Endometrium (tissue), 2 donors: ENCODE data around the gene NFE2.
"Not testable (repeated sequence)": the region's sequence is repeated elsewhere in the genome, so short reads cannot be mapped to it uniquely, and the experiment has no call there.

ENCODE experiments used
- FAIRE-seq: peaks from 2 replicates; lab custom pipeline; 2012; peaks lifted over from hg19 to GRCh38; lab: Jason Lieb, UNC
- donor health status: control.
- donor health status: control.

The NFE2 gene

GRCh38 chr12:54300732-54301427 lies at the start of gene NFE2:
Gene NFE2 (minus strand): TSS chr12:54301015. CDS start chr12:54295248, 5,767 bp downstream.
- FAIRE-seq: no peak

DNA sequence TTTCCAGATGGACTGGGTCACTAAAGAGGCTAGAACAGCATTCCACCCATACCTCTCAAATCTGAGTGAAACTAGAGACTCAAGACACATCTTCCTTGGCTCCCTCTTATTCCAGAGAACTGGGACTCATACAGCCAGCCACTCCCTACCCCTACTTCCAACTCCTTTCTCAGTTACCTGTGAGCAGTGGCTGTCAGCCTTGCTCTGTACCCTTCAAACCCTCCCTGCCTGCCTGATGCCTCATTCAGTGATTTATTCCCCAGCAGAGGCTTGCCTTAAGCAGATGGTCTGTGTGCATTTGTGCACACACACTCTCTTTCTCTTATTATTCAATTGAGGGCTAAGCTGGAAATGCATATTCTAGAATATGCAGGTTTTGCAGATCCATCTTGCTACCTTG lies 48.9 kb upstream of the NFE2 start:
- no peak for FAIRE-seq

- no peak for FAIRE-seq
Observed at GRCh38 chr12:54349036-54349435, 48.2 kb upstream of the NFE2 start.

- FAIRE-seq: no peak
Observed at GRCh38 chr12:54341378-54342300, 40.8 kb upstream of the NFE2 start.

- FAIRE-seq: no peak
Observed at GRCh38 chr12:54340846-54341245, 40.0 kb upstream of the NFE2 start.

GRCh38 chr12:54338698-54339296 lies 38.0 kb upstream of the NFE2 start:
- no peak for FAIRE-seq

DNA sequence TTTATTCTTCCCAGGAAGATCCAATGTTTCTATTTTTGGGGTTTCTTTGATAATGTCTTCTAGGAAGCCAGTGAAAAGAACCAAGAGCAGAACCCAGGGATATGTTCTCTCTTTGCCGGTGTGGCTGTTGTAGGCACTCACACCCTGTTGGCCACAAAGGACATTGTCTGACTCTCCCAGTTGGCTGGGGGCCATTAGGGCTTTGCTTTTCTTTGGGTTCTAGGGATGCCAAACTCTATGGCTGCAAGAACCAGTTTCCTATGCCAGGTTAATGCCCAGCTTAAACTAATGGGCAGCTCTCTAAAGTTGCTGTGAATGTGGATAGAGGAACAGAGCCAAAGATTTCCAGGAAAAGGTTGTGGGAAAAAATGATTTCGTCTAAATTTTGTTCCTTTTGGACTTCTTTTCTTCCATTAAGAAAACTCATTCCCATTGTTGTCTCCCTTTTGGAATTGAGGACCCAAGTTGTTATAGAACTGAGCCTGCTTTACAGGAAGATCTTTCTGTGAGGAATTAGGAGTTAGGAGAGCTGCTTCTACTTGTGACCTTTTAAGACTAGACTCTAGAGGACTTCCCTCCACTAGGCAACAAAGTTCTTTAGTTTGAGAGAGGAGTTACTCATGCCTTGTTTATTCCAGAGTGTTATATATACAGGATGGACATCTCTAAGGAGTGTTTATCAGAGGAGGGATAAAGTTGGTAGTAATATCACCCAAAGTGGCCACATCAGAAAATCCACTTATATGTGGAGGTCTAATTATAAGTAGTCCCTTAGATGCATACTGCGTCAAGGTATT lies 37.2 kb upstream of the NFE2 start:
- FAIRE-seq: no peak

GRCh38 chr12:54337280-54337842 lies 36.5 kb upstream of the NFE2 start:
- FAIRE-seq: no peak

DNA sequence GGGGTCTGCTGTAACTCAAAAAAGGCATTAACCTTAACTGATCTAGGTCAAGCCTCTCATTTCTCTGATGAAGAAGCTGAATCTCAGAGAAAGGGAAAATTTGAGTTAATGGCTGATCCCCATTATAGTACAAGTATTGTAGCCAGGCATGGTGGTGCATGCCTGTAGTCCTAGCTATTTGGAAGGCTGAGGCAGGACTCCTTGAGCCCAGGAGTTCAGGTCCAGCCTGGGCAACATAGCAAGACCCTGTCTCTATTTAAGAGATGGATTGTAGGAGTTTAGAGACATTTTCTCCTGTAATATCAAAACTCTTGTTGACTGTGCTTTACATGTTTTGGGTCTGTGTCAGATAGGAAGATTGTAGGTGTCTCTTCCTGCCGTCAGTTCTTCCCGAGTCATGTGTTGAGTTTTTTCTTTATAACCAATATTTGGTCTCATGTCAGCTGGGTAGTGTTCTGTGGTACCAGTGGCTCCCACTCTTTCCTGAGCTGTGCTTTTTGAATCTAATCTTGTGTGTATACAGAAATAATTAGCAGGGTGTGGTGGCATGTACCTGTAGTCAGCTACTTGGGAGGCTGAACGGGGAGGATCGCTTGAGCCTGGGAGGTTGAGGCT lies 32.7 kb upstream of the NFE2 start:
- no peak for FAIRE-seq

DNA sequence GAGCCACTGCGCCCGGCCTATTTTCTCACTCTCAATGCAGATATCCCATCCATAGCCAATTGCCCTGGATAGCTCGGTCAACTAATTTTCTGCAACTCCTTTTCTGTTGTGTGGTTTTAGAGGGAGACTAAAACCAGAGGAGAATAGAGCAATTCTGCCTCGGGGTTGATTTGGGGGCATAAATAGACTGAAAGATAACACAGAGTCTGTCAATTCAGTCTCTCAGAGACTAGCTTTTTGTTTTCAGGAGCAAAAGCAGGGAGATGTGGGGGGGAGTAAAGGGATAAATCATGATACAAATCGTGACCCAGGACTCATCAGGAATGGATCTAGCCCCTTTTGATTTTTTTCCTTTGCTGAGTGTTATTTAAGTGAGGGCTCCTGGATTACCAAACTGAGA lies 30.6 kb upstream of the NFE2 start:
- no peak for FAIRE-seq

- no peak for FAIRE-seq
Observed at GRCh38 chr12:54330442-54330841, 29.6 kb upstream of the NFE2 start.

DNA sequence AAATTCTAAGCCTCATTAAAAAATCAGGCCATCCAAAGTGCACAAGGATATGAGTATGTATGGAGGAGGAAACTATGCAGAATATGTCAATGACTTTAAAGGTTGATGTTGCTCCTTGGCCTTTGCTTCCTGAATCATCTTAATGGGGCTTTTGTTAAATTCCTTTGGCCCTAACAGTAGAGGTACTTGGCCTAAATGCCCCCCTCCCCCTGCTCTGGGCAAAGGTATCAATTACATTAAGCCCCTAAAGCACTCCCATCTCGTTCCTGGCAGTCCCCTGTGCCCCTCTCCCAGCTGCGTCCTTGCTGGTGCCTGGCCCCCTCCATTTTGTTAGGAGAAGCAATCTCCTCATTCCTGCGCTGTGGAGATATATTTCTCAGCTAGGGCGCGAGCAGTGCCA lies 28.9 kb upstream of the NFE2 start:
- no peak for FAIRE-seq

DNA sequence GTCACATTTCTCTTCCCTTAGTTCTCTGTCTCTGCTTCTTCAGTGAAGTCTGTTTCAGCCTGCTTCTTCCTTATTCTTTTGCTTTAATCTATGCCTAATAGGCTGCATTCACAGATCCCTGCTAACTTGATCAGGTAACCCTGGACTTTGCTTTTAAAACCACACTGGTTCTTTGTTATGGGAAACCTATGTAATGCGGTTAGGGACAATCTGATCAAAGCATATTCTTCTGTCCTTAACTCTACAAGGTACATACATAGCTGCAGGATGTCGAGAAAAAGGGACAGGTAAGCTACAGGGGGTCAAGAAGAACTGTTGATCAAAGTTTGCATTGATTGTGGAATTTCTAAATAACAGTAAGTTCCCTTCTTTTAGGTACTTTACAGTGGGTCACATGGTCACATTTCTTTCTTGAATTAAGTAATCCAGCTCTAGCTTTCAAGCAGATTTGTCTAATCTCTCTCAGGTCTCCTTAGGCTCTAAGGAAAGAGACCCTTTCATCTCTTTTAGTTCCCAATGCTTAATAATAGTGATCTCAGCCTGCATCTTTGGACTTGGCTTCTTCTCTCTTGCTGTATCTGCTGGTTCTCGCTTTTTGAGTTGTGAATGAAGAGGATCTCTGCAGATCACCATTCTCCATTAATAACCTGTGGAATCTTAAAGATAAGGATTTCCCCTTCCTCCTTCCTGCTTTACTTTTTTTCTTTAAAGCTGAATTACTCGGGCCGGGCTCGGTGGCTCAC lies 28.0 kb upstream of the NFE2 start:
- FAIRE-seq: no peak

DNA sequence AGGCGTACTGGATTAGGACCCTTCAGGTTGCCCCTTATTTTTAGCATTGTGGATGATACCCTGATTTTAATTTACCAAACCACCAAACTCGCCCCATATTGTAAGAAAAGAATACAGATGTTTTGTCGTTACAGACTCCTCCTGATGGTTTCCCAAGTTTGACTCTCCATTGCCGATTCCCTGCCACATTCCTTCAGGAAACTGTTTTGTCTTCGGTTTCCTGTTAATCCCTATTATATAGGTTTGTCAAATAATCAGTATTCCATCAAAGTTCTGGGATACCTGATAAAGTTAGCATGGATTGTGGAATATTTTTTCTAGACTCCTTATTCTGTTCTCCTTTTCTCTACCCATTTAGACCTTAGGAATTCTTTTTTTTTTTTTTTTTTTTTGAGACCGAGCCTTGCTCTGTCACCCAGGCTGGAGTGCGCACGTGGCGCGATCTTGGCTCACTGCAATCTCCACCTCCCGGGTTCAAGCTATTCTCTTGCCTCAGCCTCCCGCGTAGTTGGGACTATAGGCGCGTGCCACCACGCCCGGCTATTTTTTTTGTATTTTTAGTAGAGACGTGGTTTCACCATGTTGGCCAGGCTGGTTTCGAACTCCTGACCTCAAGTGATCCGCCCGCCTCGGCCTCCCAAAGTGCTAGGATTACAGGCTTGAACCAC lies 24.8 kb upstream of the NFE2 start:
- FAIRE-seq: not testable (repeated sequence)

GRCh38 chr12:54324617-54325441 lies 24.0 kb upstream of the NFE2 start, which contains the start of gene COPZ1:
Gene COPZ1 (plus strand): TSS chr12:54325131. CDS start chr12:54325164, 33 bp downstream.
- FAIRE-seq: peak; percentile 95

DNA sequence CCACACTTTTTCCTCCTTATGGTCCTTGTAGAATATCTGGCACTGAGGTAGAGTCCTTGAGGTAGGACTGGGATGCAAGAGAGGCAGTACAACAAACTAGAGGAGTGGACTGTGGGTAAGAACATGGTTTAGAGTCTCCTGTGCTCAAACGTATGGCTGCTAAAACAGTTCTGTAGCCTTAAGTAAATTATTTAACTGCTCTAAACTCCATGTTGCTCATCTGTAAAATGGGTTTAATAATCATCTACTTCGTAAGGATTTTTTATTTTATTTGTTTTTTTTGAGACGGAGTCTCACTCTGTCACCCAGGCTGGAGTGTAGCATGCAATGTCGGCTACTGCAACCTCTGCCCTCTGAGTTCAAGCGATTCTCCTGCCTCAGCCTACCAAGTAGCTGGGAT lies 20.5 kb upstream of the NFE2 start:
- FAIRE-seq: no peak

DNA sequence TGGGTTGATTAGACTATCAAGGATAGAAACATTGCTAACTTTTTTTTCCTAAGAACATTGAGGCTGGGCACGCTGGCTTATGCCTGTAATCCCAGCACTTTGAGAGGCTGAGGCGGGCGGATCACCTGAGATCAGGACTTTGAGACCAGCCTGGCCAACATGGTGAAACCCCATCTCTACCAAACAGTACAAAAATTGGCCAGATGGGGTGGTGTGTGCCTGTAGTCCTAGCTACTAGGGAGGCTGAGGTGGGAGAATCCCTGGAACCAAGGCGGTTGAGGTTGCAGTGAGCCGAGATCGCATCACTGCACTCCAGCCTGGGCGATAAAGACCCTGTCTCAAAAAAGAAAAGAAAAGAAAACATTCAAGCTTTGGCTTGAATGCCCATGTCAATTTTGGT lies 11.5 kb upstream of the NFE2 start:
- FAIRE-seq: not testable (repeated sequence)

DNA sequence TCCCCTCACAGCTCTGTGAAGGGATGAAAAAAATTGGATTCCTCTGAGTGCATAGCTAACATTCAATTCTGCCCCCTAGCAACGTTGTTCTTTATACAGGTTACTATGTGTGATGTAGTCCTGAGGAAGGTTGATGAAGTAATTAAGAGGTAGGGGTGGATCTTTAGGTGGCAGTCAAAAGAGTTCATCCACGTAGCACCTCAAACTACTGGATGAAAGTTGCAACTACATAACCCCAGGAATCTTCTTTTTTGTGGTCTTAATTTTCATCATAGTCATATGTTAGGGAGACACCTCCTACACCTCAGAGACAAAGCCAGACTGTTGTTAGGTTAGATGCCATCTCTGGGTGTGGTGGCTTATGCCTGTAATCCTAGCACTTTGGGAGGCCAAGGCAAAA lies 10.2 kb upstream of the NFE2 start:
- no peak for FAIRE-seq
